ENCODE measurements around the gene FARSB.

DNA sequence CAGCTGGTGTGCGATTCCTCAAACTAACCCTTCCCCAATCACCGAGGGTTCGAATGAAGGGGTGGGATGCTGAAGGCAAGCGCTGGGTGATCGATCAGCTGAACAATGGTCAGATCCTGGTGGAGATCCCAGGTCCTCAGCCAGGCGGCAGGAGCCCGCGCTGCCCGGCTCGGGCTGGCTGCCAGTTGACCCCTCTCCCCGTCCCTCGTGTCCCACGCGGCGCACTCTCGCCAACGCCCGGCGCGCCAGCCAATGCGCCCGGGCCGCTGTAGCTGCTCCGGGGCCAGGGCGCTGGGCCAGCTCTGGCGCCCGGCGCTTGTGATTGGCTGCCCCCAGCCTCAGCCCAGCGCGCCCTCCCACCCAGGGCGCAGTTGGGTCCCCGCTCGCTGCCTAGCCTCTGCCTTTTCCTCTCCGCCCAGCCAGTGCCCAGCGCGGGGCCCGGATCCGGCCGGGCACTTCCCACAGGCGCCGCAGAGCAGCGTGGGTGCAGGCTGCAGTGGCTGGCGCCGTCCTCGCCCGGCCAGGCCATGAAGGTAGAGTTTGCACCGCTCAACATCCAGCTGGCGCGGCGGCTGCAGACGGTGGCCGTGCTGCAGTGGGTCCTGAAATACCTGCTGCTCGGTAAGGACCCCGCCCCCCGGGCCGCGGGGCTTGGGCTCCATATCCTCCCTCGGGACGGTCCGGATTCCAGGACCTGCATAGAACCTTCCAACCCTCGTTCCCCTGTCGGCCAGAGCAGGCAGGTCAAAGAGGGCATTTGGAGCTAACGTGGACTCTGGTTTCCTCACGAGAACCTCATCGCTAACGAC is 15.6 kb upstream of the FARSB start, which contains the start of gene MOGAT1:
- TF ChIP-seq GATA2 (IDR thresholded peaks at IDR 0.05; ENCODE audit: low read depth, low read length) (no peak), GATA3 (IDR thresholded peaks at IDR 0.05; ENCODE audit: low read depth, low read length) (no peak)
